ENCODE data around the gene VWA8.

GRCh38 chr13:41925014-41925413, 35.9 kb downstream of the VWA8 start:
- no peak for TF ChIP-seq ZFP3 (CRISPR knock-in tag; IDR thresholded peaks at IDR 0.05)
- no peak for TF ChIP-seq PATZ1 (CRISPR knock-in tag; IDR thresholded peaks at IDR 0.05; ENCODE audit: borderline replicate concordance)
